Measurements from ENCODE around the gene SYT2.
"Not testable (repeated sequence)": the region's sequence is repeated elsewhere in the genome, so short reads cannot be mapped to it uniquely, and the experiment has no call there.

SYT2 gene

DNA sequence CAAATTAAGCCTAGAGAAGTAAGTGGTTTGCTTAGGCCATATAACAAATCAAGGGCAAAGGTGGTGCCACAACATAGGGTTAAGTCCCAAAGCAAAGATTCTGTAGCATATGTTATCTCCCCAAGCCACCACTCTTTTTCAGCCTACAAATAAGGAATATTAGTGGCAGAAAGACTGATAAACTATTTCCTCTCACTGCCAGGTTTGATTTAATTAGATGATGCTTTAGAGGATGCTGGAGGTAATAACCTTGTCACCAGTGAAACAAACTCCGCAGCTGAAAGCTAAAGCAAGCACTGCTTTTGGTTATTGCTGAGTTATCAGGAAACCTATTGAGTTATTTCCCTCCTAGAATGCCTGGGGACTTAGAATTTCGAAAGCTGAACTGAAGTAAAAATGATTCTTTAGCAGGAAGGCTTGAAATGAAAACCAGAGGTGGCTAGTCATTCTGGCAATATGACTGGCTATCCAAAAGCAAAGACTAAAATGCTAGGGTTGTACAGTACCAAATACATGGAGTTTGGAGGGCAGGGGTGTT, 145.2 kb downstream of the SYT2 start:
- Histone ChIP-seq H3K36me3 (peaks cover 25 to 53% (median 43%) of the 10 kb centered on the region in 3 donors), H3K27ac (peak overlapping the region; percentile 77 to 95), H3K9me3 (no peaks in the 10 kb centered on the region), H3K4me1 (peaks cover 4 to 100% (median 89%) of the 10 kb centered on the region in 4 donors), H3K4me3 (no peak overlapping the region), H3K27me3 (no peaks in the 10 kb centered on the region)
- intact Hi-C loops (cut with DNase I; ENCODE audit: low total_unique reads) = no loop called here
- TF ChIP-seq, protein P1, sequence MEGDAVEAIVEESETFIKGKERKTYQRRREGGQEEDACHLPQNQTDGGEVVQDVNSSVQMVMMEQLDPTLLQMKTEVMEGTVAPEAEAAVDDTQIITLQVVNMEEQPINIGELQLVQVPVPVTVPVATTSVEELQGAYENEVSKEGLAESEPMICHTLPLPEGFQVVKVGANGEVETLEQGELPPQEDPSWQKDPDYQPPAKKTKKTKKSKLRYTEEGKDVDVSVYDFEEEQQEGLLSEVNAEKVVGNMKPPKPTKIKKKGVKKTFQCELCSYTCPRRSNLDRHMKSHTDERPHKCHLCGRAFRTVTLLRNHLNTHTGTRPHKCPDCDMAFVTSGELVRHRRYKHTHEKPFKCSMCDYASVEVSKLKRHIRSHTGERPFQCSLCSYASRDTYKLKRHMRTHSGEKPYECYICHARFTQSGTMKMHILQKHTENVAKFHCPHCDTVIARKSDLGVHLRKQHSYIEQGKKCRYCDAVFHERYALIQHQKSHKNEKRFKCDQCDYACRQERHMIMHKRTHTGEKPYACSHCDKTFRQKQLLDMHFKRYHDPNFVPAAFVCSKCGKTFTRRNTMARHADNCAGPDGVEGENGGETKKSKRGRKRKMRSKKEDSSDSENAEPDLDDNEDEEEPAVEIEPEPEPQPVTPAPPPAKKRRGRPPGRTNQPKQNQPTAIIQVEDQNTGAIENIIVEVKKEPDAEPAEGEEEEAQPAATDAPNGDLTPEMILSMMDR (IDR thresholded peaks at IDR 0.05) = no peak
- DNase-seq = no peak

DNA sequence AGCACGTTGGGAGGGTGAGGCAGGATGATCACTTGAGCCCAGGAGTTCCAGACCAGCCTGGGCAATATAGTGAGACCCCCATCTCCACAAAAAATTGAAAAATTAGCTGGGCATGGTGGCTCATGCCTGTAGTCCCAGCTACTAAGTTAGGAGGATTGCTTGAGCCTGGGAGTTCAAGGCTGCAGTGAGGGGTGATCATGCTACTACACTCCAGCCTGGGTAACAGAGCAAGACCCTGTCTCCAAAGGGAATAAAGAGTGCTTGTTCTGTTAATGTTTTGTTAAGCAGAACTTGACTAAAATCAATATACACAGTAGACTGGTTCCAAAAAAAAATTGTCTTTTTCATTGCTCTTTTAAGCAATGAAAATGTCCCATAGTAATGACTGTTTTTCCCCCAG, 146.4 kb downstream of the SYT2 start:
- H3K4me1 ChIP-seq = peaks cover 0 to 100% (median 79%) of the 10 kb centered on the region in 4 donors
- H3K27me3 ChIP-seq = no peaks in the 10 kb centered on the region
- no peak for DNase-seq
- H3K27ac ChIP-seq = peak overlapping the region; percentile 77 to 95
- no peak overlapping the region for H3K4me3 ChIP-seq
- peaks cover 14 to 41% (median 31%) of the 10 kb centered on the region in 3 donors for H3K36me3 ChIP-seq
- TF ChIP-seq, protein P1 (IDR thresholded peaks at IDR 0.05) = no peak
- H3K9me3 ChIP-seq = no peaks in the 10 kb centered on the region
- intact Hi-C loops (cut with DNase I; ENCODE audit: low total_unique reads) = no loop called here

DNA sequence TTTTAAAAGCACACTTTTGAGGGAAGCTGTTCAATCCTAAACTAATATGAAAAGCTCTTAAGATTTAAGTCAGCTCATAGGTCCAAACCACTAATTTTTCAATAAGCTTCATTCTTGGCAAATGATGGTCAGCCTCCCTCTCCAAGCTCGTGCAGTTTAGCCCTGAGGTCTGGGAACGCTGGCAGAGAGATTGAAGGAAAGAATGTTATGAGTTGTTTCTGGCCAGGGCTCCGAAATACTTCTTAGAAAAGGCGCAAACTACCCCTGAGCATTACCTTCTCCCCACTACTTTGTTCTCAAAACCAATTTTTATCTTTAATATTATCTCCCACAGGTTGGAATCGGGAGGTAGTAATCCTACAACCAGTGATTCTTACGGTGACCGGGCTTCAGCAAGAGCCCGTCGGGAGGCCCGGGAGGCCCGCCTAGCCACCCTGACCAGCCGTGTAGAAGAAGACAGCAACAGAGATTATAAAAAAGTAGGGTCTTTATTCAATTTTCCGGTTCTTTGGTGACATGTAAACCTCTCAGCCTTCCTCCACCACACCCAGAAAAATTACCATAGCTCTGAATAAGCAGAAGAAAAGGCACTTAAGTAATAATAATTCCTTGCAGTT, 147.7 kb downstream of the SYT2 start:
- Histone ChIP-seq H3K4me1 (peaks cover 0 to 100% (median 71%) of the 10 kb centered on the region in 4 donors), H3K4me3 (peak overlapping the region in 1 of 2 donors; percentile 19), H3K27me3 (no peaks in the 10 kb centered on the region), H3K36me3 (peaks cover 7 to 30% (median 28%) of the 10 kb centered on the region in 3 donors), H3K27ac (peak overlapping the region; percentile 77 to 95), H3K9me3 (no peaks in the 10 kb centered on the region)
- TF ChIP-seq, protein P1 (IDR thresholded peaks at IDR 0.05) = no peak
- intact Hi-C loops (cut with DNase I; ENCODE audit: low total_unique reads) = no loop called here
- no peak for DNase-seq

- intact Hi-C loops (cut with DNase I; ENCODE audit: low total_unique reads) = no loop called here
Measured at GRCh38 chr1:202561726-202562443, 148.4 kb downstream of the SYT2 start.

GRCh38 chr1:202561240-202561639, 149.0 kb downstream of the SYT2 start:
- no peaks in the 10 kb centered on the region for H3K9me3 ChIP-seq
- TF ChIP-seq, protein P1 (IDR thresholded peaks at IDR 0.05) = no peak
- peak overlapping the region; percentile 77 to 95 for H3K27ac ChIP-seq
- peaks cover 0 to 100% (median 66%) of the 10 kb centered on the region in 4 donors for H3K4me1 ChIP-seq
- H3K27me3 ChIP-seq = no peaks in the 10 kb centered on the region
- intact Hi-C loops (cut with DNase I; ENCODE audit: low total_unique reads) = no loop called here
- DNase-seq = no peak
- H3K4me3 ChIP-seq = no peak overlapping the region
- H3K36me3 ChIP-seq = peaks cover 7 to 30% (median 28%) of the 10 kb centered on the region in 3 donors

More at GRCh38 chr1:202561726-202562443, 148.4 kb downstream of the SYT2 start:
- Histone ChIP-seq H3K27me3 (no peaks in the 10 kb centered on the region), H3K4me1 (peaks cover 0 to 100% (median 67%) of the 10 kb centered on the region in 4 donors), H3K27ac (peak overlapping the region; percentile 77 to 95), H3K4me3 (no peak overlapping the region), H3K36me3 (peaks cover 7 to 30% (median 28%) of the 10 kb centered on the region in 3 donors), H3K9me3 (no peaks in the 10 kb centered on the region)
- DNase-seq = no peak
- TF ChIP-seq, protein P1 (IDR thresholded peaks at IDR 0.05) = peak; percentile 27 to 35

- H3K36me3 ChIP-seq; H3K27me3 ChIP-seq; DNase-seq; intact Hi-C loops (cut with DNase I; ENCODE audit: low total_unique reads); H3K9me3 ChIP-seq; H3K4me3 ChIP-seq: not testable (repeated sequence)
- Histone ChIP-seq H3K27ac (peak overlapping the region; percentile 31 to 95), H3K4me1 (peaks cover 0 to 98% (median 52%) of the 10 kb centered on the region in 4 donors)
Measured at GRCh38 chr1:202557662-202558061, 152.6 kb downstream of the SYT2 start.

GRCh38 chr1:202556037-202556436, 154.2 kb downstream of the SYT2 start:
- DNase-seq; intact Hi-C loops (cut with DNase I; ENCODE audit: low total_unique reads); H3K9me3 ChIP-seq; H3K27me3 ChIP-seq; H3K36me3 ChIP-seq; H3K4me3 ChIP-seq: not testable (repeated sequence)
- peaks cover 0 to 96% (median 48%) of the 10 kb centered on the region in 4 donors for H3K4me1 ChIP-seq
- peak overlapping the region; percentile 31 to 95 for H3K27ac ChIP-seq

- H3K27me3 ChIP-seq; DNase-seq; H3K4me3 ChIP-seq; intact Hi-C loops (cut with DNase I; ENCODE audit: low total_unique reads); H3K9me3 ChIP-seq; H3K36me3 ChIP-seq: not testable (repeated sequence)
- Histone ChIP-seq H3K4me1 (peaks cover 0 to 96% (median 49%) of the 10 kb centered on the region in 4 donors), H3K27ac (peak overlapping the region; percentile 73 to 95)
Measured at GRCh38 chr1:202554619-202555018, 155.6 kb downstream of the SYT2 start.
